HFFc6 (cell line): Measurements from ENCODE around the gene GCH1. TPM values are rescaled to one million over a fixed set of nuclear protein-coding genes. Genes with fewer than 3 reads are reported as not detected.

Experiments
- DNase-seq: peaks from one replicate; pipeline ENCODE4 v3.0.0-alpha.2; 2018
- H3K27ac Mint-ChIP-seq: 2 replicates; pipeline ENCODE4 v1.8.0; 2020; ENCODE audit warnings: mild to moderate bottlenecking, mixed read lengths
- H3K27me3 Mint-ChIP-seq: 2 replicates; pipeline ENCODE4 v1.8.0; 2021; ENCODE audit warnings: mild to moderate bottlenecking, moderate library complexity, mixed read lengths; ENCODE audit not compliant: insufficient read depth
- H3K36me3 Mint-ChIP-seq: 2 replicates; pipeline ENCODE4 v1.8.0; 2021; ENCODE audit warnings: low read depth, mixed read lengths
- H3K4me1 Mint-ChIP-seq: 2 replicates; pipeline ENCODE4 v1.8.0; 2020; ENCODE audit warnings: low read depth, mixed read lengths
- H3K4me3 Mint-ChIP-seq: 2 replicates; pipeline ENCODE4 v1.8.0; 2020; ENCODE audit warnings: mild to moderate bottlenecking, moderate library complexity, mixed read lengths
- H3K9me3 Mint-ChIP-seq: 2 replicates; pipeline ENCODE4 v1.8.0; 2020; ENCODE audit warnings: mild to moderate bottlenecking, mixed read lengths
- total RNA-seq, 6 experiments: library from RNA; stranded (reverse); fragmentation: NEBNext Ultra II Directional; extraction: Animal tissue kit (Norgen Biotek cat#: 25700); gene quantifications; 2 replicates in 1 of 6; 3 replicates in 5 of 6; pipeline ENCODE4 v1.2.3, GENCODE V29; 2021
- TF ChIP-seq, protein P1 (sequence below): fragments of 200-600 bp; sonication (generic); IDR thresholded peaks from 2 replicates; pipeline ENCODE4 v1.5.0; 2021; ENCODE audit warnings: antibody characterized with exemption, mild to moderate bottlenecking

GCH1 gene
- total RNA-seq, 6 experiments from 2014 or later, result 0.20 to 0.45 (median 0.31) TPM

DNA sequence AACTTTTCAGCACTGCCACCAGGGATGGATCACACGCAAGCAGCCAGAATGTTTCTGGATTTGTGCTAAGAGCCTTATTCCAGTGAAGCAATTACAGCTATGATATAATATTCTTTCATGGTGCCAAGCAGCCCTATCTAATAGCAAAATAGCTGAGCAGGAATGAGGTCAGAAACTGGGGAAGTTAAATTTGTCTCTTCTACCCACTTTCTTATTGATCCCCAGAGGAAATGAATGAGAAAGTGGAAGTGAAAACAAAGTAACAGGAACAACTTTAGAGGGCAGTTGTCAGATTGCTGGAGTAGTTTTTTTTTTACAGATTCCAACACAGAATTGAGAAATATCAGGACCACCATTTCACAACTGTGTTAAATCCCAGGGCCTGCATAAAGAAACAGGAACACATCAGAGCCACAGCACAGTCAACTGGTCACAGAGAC lies 44.8 kb downstream of the GCH1 start:
- TF ChIP-seq, protein P1, sequence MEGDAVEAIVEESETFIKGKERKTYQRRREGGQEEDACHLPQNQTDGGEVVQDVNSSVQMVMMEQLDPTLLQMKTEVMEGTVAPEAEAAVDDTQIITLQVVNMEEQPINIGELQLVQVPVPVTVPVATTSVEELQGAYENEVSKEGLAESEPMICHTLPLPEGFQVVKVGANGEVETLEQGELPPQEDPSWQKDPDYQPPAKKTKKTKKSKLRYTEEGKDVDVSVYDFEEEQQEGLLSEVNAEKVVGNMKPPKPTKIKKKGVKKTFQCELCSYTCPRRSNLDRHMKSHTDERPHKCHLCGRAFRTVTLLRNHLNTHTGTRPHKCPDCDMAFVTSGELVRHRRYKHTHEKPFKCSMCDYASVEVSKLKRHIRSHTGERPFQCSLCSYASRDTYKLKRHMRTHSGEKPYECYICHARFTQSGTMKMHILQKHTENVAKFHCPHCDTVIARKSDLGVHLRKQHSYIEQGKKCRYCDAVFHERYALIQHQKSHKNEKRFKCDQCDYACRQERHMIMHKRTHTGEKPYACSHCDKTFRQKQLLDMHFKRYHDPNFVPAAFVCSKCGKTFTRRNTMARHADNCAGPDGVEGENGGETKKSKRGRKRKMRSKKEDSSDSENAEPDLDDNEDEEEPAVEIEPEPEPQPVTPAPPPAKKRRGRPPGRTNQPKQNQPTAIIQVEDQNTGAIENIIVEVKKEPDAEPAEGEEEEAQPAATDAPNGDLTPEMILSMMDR, result no peak
- no peak for DNase-seq
- H3K27me3 Mint-ChIP-seq, result peaks cover 12% of the 10 kb centered on the region
- no peaks in the 10 kb centered on the region for H3K9me3 Mint-ChIP-seq
- no peak overlapping the region for H3K27ac Mint-ChIP-seq
- no peak overlapping the region for H3K4me3 Mint-ChIP-seq
- H3K36me3 Mint-ChIP-seq, result no peaks in the 10 kb centered on the region
- H3K4me1 Mint-ChIP-seq, result no peaks in the 10 kb centered on the region

DNA sequence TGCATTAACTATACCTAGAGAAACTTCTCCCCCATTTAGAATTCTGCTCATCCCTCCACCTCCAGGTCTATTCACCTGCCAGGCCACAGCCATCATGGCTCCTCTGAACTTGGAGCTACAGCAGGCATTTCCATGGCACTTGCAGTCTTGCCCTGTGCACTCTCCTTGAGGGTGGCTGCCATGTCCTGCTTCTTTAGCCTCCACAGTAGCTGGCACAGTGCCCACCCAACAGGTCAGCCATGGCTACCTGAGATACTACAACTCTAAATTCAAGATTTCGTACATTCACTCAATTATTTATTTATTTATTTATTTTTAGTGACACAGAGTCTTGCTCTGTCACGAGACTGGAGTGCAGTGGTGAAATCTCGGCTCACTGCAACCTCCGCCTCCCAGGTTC lies 46.5 kb downstream of the GCH1 start:
- H3K27me3 Mint-ChIP-seq, result peaks cover 13% of the 10 kb centered on the region
- H3K36me3 Mint-ChIP-seq, result no peaks in the 10 kb centered on the region
- H3K27ac Mint-ChIP-seq, result no peak overlapping the region
- DNase-seq, result no peak
- no peaks in the 10 kb centered on the region for H3K4me1 Mint-ChIP-seq
- TF ChIP-seq, protein P1, result no peak
- no peaks in the 10 kb centered on the region for H3K9me3 Mint-ChIP-seq
- no peak overlapping the region for H3K4me3 Mint-ChIP-seq

DNA sequence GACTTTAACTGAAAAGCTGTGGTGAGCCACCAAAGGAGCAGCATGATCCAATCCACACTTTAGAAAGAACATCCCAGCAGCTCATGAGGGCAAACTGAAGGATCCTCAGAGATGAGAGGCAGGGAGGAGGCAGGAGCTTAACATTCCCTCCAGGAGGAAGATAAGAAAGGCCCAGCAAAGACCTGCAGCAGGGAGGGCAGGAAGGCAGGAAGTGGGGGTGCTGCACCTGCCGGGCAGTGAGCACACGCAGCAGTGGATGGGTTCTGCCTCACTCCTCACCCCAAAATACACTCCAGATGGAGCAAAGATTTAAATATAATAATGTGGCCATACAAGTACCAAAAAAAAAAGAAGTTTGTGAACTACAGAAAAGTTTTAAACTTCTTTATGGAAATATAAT lies 48.4 kb downstream of the GCH1 start:
- no peak overlapping the region for H3K27ac Mint-ChIP-seq
- peaks cover 13% of the 10 kb centered on the region for H3K27me3 Mint-ChIP-seq
- H3K4me3 Mint-ChIP-seq, result no peak overlapping the region
- no peaks in the 10 kb centered on the region for H3K9me3 Mint-ChIP-seq
- TF ChIP-seq, protein P1, result no peak
- DNase-seq, result no peak
- H3K36me3 Mint-ChIP-seq, result no peaks in the 10 kb centered on the region
- no peaks in the 10 kb centered on the region for H3K4me1 Mint-ChIP-seq

DNA sequence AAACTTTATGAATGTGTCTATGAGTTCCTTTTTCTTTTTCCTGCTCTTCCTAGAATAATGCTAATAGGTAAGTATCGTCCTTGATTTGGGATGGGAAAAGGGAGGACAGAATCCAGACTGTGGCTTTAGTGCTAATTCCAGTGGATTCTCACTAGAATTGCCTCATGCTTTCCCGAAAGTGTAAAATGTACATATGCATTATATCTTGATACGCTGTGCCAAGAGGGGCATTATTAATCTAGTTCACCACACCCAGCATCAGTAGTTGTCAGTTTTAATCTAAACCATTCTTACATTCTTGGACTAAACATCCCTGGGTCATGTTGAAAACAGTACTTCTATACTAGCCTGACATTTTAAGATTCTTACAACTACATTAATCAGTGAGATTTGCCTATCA lies 49.3 kb downstream of the GCH1 start:
- H3K27me3 Mint-ChIP-seq, result peaks cover 13% of the 10 kb centered on the region
- TF ChIP-seq, protein P1, result no peak
- H3K4me1 Mint-ChIP-seq, result no peaks in the 10 kb centered on the region
- H3K4me3 Mint-ChIP-seq, result no peak overlapping the region
- no peak overlapping the region for H3K27ac Mint-ChIP-seq
- H3K36me3 Mint-ChIP-seq, result no peaks in the 10 kb centered on the region
- DNase-seq, result no peak
- no peaks in the 10 kb centered on the region for H3K9me3 Mint-ChIP-seq

DNA sequence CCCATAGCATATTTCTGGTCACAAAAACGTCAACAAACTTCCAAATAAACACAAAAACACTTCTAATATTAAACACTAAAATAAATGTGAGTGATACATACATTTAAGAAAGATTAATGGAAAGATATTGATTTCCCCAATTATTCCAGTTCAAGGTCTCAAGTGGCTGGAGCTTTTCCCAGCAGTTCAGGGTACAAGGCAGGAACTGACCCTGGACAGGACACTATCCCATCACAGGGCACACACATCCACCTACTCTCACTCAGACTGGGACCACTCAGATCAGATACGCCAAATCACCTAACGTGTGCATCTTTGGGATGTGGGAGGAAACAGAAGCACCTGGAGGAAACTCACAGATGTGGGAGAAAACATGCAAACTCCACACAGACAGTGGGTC lies 50.4 kb downstream of the GCH1 start:
- TF ChIP-seq, protein P1, result no peak
- DNase-seq, result no peak
- no peaks in the 10 kb centered on the region for H3K36me3 Mint-ChIP-seq
- H3K27me3 Mint-ChIP-seq, result peaks cover 15% of the 10 kb centered on the region
- no peak overlapping the region for H3K27ac Mint-ChIP-seq
- H3K4me1 Mint-ChIP-seq, result no peaks in the 10 kb centered on the region
- H3K4me3 Mint-ChIP-seq, result no peak overlapping the region
- H3K9me3 Mint-ChIP-seq, result no peaks in the 10 kb centered on the region

DNA sequence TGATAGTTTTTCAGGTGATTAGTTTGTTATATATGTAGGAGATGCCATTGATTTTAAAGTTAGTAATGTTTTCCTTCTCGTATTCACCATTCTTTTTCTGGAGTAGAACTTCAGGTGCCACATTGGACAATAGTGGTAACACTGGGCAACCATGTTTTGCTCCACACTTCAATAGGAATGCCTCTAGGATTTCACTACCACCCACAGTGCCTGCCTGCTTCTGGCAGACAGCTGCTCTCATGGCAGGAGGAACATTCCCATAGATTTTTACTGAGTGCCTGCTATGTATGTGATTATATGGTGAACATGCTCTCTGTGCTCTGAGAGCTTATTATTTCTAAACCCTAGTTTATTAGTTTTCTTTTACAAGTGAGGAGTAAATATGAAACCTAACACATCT lies 53.7 kb downstream of the GCH1 start:
- TF ChIP-seq, protein P1, result no peak
- Mint-ChIP-seq H3K27me3 (peaks cover 22% of the 10 kb centered on the region), H3K36me3 (no peaks in the 10 kb centered on the region), H3K9me3 (no peaks in the 10 kb centered on the region), H3K4me1 (no peaks in the 10 kb centered on the region), H3K27ac (no peak overlapping the region), H3K4me3 (no peak overlapping the region)
- no peak for DNase-seq
